T-cell (primary cell): ENCODE data around the gene PRPH. TPM values are rescaled to one million over a fixed set of nuclear protein-coding genes. Genes with fewer than 3 reads are reported as not detected.

Source experiments
- ATAC-seq, 4 experiments: fragments of 200-7000 bp in 3 of 4; fragments of 150-1000 bp in 1 of 4; cut with Tn5 transposase; replicated peaks in 1 of 4; 1 replicate in 3 of 4; 2 replicates in 1 of 4; pipeline ENCODE4 v1.10.0; 2021; ENCODE audit warnings: moderate library complexity in 3 of 4, mild to moderate bottlenecking in 2 of 4, moderate number of reproducible peaks in 1 of 4
- CTCF ChIA-PET, 2 donors: fragments of 300-600 bp; sonication (Branson Sonifier 250); formaldehyde crosslinking; loops; one replicate each; lab custom pipeline; 2022; ENCODE audit warnings: antibody characterized with exemption in 2 of 2; lab: Charles Lee
- POLR2A ChIA-PET, 2 donors: fragments of 300-600 bp; sonication (Branson Sonifier 250); formaldehyde crosslinking; loops; one replicate each; lab custom pipeline; 2022; ENCODE audit warnings: antibody characterized with exemption in 2 of 2; lab: Charles Lee
- DNase-seq, 35 experiments: peaks; one replicate each; pipeline versions ENCODE4 v3.0.0 to v3.0.0-alpha.2; 2013 to 2023
- H3K27ac ChIP-seq: one replicate; pipeline ENCODE4 v1.5.1; 2013; ENCODE audit warnings: low read length
- H3K27me3 ChIP-seq, 2 experiments: replicated peaks in 1 of 2; 1 replicate in 1 of 2; 2 replicates in 1 of 2; pipeline versions ENCODE4 v1.6.1 to v1.7.0; 2013; ENCODE audit warnings: low read length in 1 of 2, mixed read lengths in 1 of 2; ENCODE audit not compliant: control insufficient read depth in 2 of 2, insufficient read depth in 2 of 2; ENCODE audit errors: extremely low read depth in 1 of 2
- H3K36me3 ChIP-seq, 2 donors: 1 replicate in 1 of 2; 2 replicates in 1 of 2; pipeline versions ENCODE4 v1.6.1 to v1.7.0; 2013; ENCODE audit warnings: low read length in 1 of 2; ENCODE audit not compliant: control insufficient read depth in 2 of 2, insufficient read depth in 1 of 2; ENCODE audit errors: extremely low read depth in 1 of 2
- H3K4me1 ChIP-seq, 2 experiments: 1 replicate in 1 of 2; 2 replicates in 1 of 2; pipeline versions ENCODE4 v1.6.1 to v1.7.0; 2013; ENCODE audit warnings: low read length in 2 of 2, mixed read lengths in 1 of 2; ENCODE audit not compliant: insufficient read depth in 2 of 2, control insufficient read depth in 1 of 2; ENCODE audit errors: extremely low read depth in 1 of 2
- H3K4me3 ChIP-seq, 2 donors: 1 replicate in 1 of 2; 2 replicates in 1 of 2; pipeline versions ENCODE4 v1.5.1 to v1.7.0; 2013; ENCODE audit warnings: mild to moderate bottlenecking in 2 of 2, low read length in 1 of 2, moderate library complexity in 1 of 2; ENCODE audit not compliant: control insufficient read depth in 1 of 2; ENCODE audit errors: extremely low read depth in 1 of 2
- H3K9me3 ChIP-seq: 2 replicates; pipeline ENCODE4 v1.7.0; 2013
- H3K27ac Mint-ChIP-seq, 2 donors: one replicate each; pipeline ENCODE4 v1.8.0; 2020 to 2021; ENCODE audit warnings: mild to moderate bottlenecking in 2 of 2, mixed read lengths in 2 of 2
- H3K27me3 Mint-ChIP-seq, 2 donors: one replicate each; pipeline ENCODE4 v1.8.0; 2021 to 2022; ENCODE audit warnings: mixed read lengths in 2 of 2
- H3K36me3 Mint-ChIP-seq: one replicate; pipeline ENCODE4 v1.8.0; 2021; ENCODE audit warnings: mixed read lengths
- H3K4me1 Mint-ChIP-seq, 3 donors: one replicate each; pipeline ENCODE4 v1.8.0; 2020 to 2022; ENCODE audit warnings: mixed read lengths in 3 of 3, mild to moderate bottlenecking in 1 of 3
- H3K4me3 Mint-ChIP-seq, 3 donors: one replicate each; pipeline ENCODE4 v1.8.0; 2020 to 2022; ENCODE audit warnings: mild to moderate bottlenecking in 3 of 3, mixed read lengths in 3 of 3, moderate library complexity in 3 of 3
- H3K9me3 Mint-ChIP-seq, 3 donors: one replicate each; pipeline ENCODE4 v1.8.0; 2020 to 2022; ENCODE audit warnings: mixed read lengths in 3 of 3
- WGBS: methylation state at CpG from one replicate; pipeline ENCODE4 v1.1.5; 2013; ENCODE audit warnings: missing lambda C conversion rate; ENCODE audit not compliant: insufficient coverage; 5-methylcytosine and 5-hydroxymethylcytosine counted together
- total RNA-seq, 35 experiments: library from RNA in 6 of 35; stranded (reverse) in 6 of 35; fragments of 120-200 nt in 1 of 35; gene quantifications; one replicate each; pipeline versions ENCODE4 v1.2.1 to v1.2.4 and lab custom pipeline; 2013 to 2026

The PRPH gene
- total RNA-seq, 5 donors from 2014 or later (not counting 1 experiment from before 2014, with no cell fraction given), result not detected

GRCh38 chr12:49288922-49289555, 5.9 kb upstream of the PRPH start:
- ATAC-seq (no peak), DNase-seq (no peak)
- Mint-ChIP-seq H3K27ac (no peak overlapping the region), H3K4me3 (no peak overlapping the region), H3K36me3 (no peaks in the 10 kb centered on the region), H3K27me3 (peaks cover 31 to 44% of the 10 kb centered on the region in 2 donors), H3K9me3 (no peaks in the 10 kb centered on the region), H3K4me1 (no peaks in the 10 kb centered on the region)
- H3K27me3 ChIP-seq, result peaks cover 6 to 55% of the 10 kb centered on the region in 2 experiments
- H3K4me1 ChIP-seq, result no peaks in the 10 kb centered on the region
- no peak overlapping the region for H3K27ac ChIP-seq
- no peak overlapping the region for H3K4me3 ChIP-seq
- ChIA-PET POLR2A (interaction anchor here in 1 of 2 donors (0.5 kb wide), 1 partner anchor 202 kb away, joined by 3 read pairs; no protein-coding TSS in a partner anchor), CTCF (interaction anchor here (0.5 to 3.0 kb wide), 13 partner anchors 10 to 404 kb away, joined by 3 to 20 read pairs (median 4); partner anchors contain the start of genes DNAJC22 (in 2 of the 2), C1QL4 (in 1 of the 2) and SPATS2 (in 1 of the 2))
- no peaks in the 10 kb centered on the region for H3K36me3 ChIP-seq
- H3K9me3 ChIP-seq, result no peaks in the 10 kb centered on the region
- WGBS, result 89% methylated on average over 3 of the region's 9 CpGs

- Histone ChIP-seq H3K27ac (no peak overlapping the region), H3K4me3 (no peak overlapping the region), H3K9me3 (no peaks in the 10 kb centered on the region), H3K27me3 (peaks cover 7 to 68% of the 10 kb centered on the region in 2 experiments), H3K36me3 (no peaks in the 10 kb centered on the region), H3K4me1 (peaks cover 0 to 27% of the 10 kb centered on the region in 2 experiments)
- ChIA-PET CTCF (interaction anchor here in 1 of 2 donors (0.9 to 1.4 kb wide), 2 partner anchors 51 to 55 kb away, joined by 3 to 4 read pairs; no protein-coding TSS in a partner anchor), POLR2A (interaction anchor here in 1 of 2 donors (0.7 kb wide), 1 partner anchor 481 kb away, joined by 3 read pairs; no protein-coding TSS in a partner anchor)
- Mint-ChIP-seq H3K36me3 (no peaks in the 10 kb centered on the region), H3K9me3 (no peaks in the 10 kb centered on the region), H3K4me3 (no peak overlapping the region), H3K27ac (no peak overlapping the region), H3K27me3 (peaks cover 31 to 51% of the 10 kb centered on the region in 2 donors), H3K4me1 (peaks cover 0 to 14% (median 11%) of the 10 kb centered on the region in 3 donors)
- DNase-seq (no peak), ATAC-seq (no peak)
- 94% methylated on average over 5 of the region's 7 CpGs for WGBS
Measured at GRCh38 chr12:49292729-49293055, 2.3 kb upstream of the PRPH start.

- H3K27me3 ChIP-seq, result peaks cover 9 to 70% of the 10 kb centered on the region in 2 experiments
- H3K9me3 Mint-ChIP-seq, result no peaks in the 10 kb centered on the region
- ATAC-seq (no peak), DNase-seq (no peak)
- no peak overlapping the region for H3K4me3 ChIP-seq
- H3K27ac Mint-ChIP-seq, result no peak overlapping the region
- no peaks in the 10 kb centered on the region for H3K36me3 Mint-ChIP-seq
- peaks cover 31 to 51% of the 10 kb centered on the region in 2 donors for H3K27me3 Mint-ChIP-seq
- H3K9me3 ChIP-seq, result no peaks in the 10 kb centered on the region
- H3K4me3 Mint-ChIP-seq, result no peak overlapping the region
- no peaks in the 10 kb centered on the region for H3K36me3 ChIP-seq
- H3K4me1 Mint-ChIP-seq, result peaks cover 6 to 19% (median 15%) of the 10 kb centered on the region in 3 donors
- WGBS, result 62% methylated on average over 11 of the region's 18 CpGs
- ChIA-PET POLR2A (no interaction called here), CTCF (interaction anchor here in 1 of 2 donors (0.9 to 1.4 kb wide), 2 partner anchors 50 to 54 kb away, joined by 3 to 4 read pairs; no protein-coding TSS in a partner anchor)
- H3K4me1 ChIP-seq, result peaks cover 0 to 30% of the 10 kb centered on the region in 2 experiments
- H3K27ac ChIP-seq, result no peak overlapping the region
Measured at GRCh38 chr12:49293056-49293956, 1.6 kb upstream of the PRPH start.

GRCh38 chr12:49294086-49294803, 702 bp upstream of the PRPH start:
- Histone ChIP-seq H3K9me3 (no peaks in the 10 kb centered on the region), H3K4me3 (no peak overlapping the region), H3K27ac (no peak overlapping the region), H3K27me3 (peaks cover 12 to 72% of the 10 kb centered on the region in 2 experiments), H3K36me3 (no peaks in the 10 kb centered on the region), H3K4me1 (peaks cover 0 to 30% of the 10 kb centered on the region in 2 experiments)
- H3K36me3 Mint-ChIP-seq, result no peaks in the 10 kb centered on the region
- no peak for DNase-seq
- no peaks in the 10 kb centered on the region for H3K9me3 Mint-ChIP-seq
- WGBS, result 71% methylated on average over 2 of the region's 8 CpGs
- no peak for ATAC-seq
- CTCF ChIA-PET, result interaction anchor here (0.5 to 2.7 kb wide), 4 partner anchors 14 to 220 kb away, joined by 3 to 9 read pairs (median 5); partner anchors contain the start of gene DNAJC22 (in 1 of the 2)
- H3K4me1 Mint-ChIP-seq, result peaks cover 9 to 24% (median 17%) of the 10 kb centered on the region in 3 donors
- H3K27me3 Mint-ChIP-seq, result peaks cover 31 to 51% of the 10 kb centered on the region in 2 donors
- H3K4me3 Mint-ChIP-seq, result no peak overlapping the region
- POLR2A ChIA-PET, result interaction anchor here in 1 of 2 donors (0.6 kb wide), 2 partner anchors 9 to 75 kb away, joined by 3 to 9 read pairs; no protein-coding TSS in a partner anchor
- H3K27ac Mint-ChIP-seq, result no peak overlapping the region

GRCh38 chr12:49294804-49295081, 204 bp upstream of the PRPH start:
- POLR2A ChIA-PET, result no interaction called here
- H3K27me3 Mint-ChIP-seq, result peaks cover 31 to 49% of the 10 kb centered on the region in 2 donors

More at GRCh38 chr12:49294804-49295081, 204 bp upstream of the PRPH start:
- Mint-ChIP-seq H3K4me1 (peaks cover 9 to 24% (median 17%) of the 10 kb centered on the region in 3 donors), H3K4me3 (no peak overlapping the region), H3K27ac (no peak overlapping the region), H3K9me3 (no peaks in the 10 kb centered on the region), H3K36me3 (no peaks in the 10 kb centered on the region)
- H3K4me1 ChIP-seq, result peaks cover 0 to 30% of the 10 kb centered on the region in 2 experiments
- H3K27ac ChIP-seq, result no peak overlapping the region
- no peaks in the 10 kb centered on the region for H3K9me3 ChIP-seq
- peaks cover 12 to 68% of the 10 kb centered on the region in 2 experiments for H3K27me3 ChIP-seq
- no CpG with 5 or more reads among the region's 5 CpGs for WGBS
- H3K36me3 ChIP-seq, result no peaks in the 10 kb centered on the region
- CTCF ChIA-PET, result interaction anchor here (0.7 to 2.7 kb wide), 5 partner anchors 14 to 219 kb away, joined by 3 to 9 read pairs (median 4); partner anchors contain the start of gene DNAJC22 (in 1 of the 2)
- DNase-seq (no peak), ATAC-seq (no peak)
- H3K4me3 ChIP-seq, result no peak overlapping the region
